ENCODE measurements around the gene CCDC175.

Gene CCDC175

DNA sequence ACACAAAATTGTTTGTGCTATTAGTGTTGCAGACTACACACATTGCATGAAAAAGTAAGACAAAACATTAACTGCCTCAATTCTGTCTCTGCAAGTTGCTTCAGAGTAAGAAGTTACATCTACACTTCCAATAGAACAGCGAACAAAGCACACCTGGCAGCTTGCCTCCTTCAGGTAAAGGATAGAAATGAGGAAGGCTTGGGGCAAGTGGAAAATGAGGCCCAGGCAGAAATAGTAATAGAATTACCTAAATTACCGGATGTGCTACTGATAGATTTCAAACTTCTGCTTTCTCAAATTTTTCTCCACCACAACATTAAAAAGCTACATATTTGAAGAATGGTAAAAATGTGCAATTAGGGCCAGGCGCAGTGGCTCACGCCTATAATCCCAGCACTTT is 37.7 kb downstream of the CCDC175 start:
- DNase-seq (ENCODE audit: low read depth) = no peak

- DNase-seq (ENCODE audit: low read depth) = no peak
These were observed 39.1 kb downstream of the CCDC175 start for GRCh38 chr14:59537476-59537875.

- no peak for DNase-seq (ENCODE audit: low read depth)
These were observed 42.1 kb downstream of the CCDC175 start for GRCh38 chr14:59534361-59534987.

GRCh38 chr14:59532419-59532818 is 44.2 kb downstream of the CCDC175 start:
- no peak for DNase-seq (ENCODE audit: low read depth)

DNA sequence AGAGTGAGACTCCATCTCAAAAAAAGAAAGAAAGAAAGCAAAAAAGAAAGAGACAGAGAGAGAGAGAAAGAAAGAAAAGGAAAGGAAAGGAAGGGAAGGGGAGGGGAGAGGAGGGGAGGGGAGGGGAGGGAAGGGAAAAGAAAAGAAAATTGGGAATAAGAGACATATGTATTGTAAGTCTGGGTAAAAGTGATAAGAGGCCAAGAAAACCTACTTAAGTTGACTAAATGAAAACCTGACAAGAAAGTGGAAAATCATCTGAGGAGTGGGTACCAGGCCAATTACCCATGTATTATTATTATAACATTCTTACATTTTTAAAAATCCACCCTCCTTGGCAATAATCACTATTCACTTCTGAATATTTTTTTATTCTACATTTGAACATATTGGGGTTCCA is 46.3 kb downstream of the CCDC175 start:
- no peak for DNase-seq (ENCODE audit: low read depth)

- no peak for DNase-seq (ENCODE audit: low read depth)
These were observed 47.4 kb downstream of the CCDC175 start for GRCh38 chr14:59529189-59529588.

- DNase-seq (ENCODE audit: low read depth) = no peak
These were observed 56.4 kb downstream of the CCDC175 start for GRCh38 chr14:59520224-59520623.

DNA sequence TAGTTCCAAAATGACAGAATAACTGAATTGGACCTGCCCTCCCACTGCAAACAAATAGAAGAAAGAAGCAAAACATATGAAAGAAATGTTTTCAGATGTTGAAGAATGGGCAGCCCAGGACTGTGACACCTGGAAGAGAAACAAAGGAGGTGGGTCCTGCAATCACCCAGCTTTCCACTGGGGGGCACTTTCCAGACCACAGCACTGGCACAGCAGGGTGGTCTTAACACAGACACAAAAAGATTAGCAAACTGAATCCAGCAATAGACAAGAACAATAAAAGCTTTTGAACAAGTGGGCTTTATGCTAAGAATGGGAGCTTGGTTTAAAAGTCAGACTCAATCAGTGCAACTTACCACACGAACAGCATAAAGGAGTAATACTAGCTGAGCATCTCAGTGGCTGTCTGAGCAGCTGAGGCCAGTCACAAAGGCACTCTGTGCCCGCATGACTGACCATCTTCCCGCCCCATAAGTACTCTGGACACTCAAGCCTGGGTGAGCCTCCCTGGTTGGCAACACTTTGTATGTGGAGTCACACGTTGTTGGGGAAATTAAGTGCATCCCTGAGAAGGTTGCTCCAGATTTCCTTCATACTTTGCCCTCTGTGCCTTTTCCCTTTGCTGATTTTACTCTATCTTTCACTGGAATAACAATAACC is 64.6 kb downstream of the CCDC175 start:
- DNase-seq (ENCODE audit: low read depth) = no peak

- DNase-seq (ENCODE audit: low read depth) = no peak
These were observed 65.6 kb downstream of the CCDC175 start for GRCh38 chr14:59510966-59511365.

DNA sequence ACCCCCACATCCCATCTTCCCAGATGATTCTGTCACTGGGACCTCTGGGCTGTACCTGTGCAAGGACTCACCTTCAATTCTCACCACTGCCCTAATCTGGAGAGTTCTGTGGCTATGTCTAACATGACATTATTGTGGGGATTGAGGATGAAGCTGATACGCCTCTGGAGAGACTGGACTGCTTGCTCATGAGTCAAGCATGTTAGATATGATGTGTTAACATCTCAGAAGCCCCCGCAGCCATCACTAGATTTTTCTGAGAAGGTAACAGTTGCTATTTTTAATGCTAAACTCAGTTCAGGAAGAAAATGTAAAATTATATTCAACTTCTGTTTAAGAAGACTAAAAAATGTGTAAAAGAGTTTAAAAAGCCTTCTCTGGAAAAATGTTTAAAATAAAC is 66.6 kb downstream of the CCDC175 start:
- no peak for DNase-seq (ENCODE audit: low read depth)

- DNase-seq (ENCODE audit: low read depth) = no peak
These were observed 67.5 kb downstream of the CCDC175 start for GRCh38 chr14:59509101-59509500.

DNA sequence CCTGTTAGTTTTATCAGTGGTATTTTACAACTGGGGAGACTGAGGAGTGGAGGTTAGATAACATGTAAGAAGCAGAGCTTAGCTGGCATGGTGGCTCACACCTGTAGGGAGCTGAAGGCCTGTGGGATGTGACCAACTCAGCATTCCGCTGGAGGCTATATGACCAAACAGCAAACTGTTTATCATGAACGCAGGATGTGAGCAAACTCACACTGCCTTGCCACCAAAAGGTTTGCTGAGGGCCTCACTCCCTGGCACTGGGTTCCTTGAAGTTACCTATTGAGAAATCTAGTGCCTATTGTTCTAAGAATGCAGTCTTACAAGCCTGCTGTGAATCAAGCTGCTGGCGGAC is 68.9 kb downstream of the CCDC175 start:
- no peak for DNase-seq (ENCODE audit: low read depth)

DNA sequence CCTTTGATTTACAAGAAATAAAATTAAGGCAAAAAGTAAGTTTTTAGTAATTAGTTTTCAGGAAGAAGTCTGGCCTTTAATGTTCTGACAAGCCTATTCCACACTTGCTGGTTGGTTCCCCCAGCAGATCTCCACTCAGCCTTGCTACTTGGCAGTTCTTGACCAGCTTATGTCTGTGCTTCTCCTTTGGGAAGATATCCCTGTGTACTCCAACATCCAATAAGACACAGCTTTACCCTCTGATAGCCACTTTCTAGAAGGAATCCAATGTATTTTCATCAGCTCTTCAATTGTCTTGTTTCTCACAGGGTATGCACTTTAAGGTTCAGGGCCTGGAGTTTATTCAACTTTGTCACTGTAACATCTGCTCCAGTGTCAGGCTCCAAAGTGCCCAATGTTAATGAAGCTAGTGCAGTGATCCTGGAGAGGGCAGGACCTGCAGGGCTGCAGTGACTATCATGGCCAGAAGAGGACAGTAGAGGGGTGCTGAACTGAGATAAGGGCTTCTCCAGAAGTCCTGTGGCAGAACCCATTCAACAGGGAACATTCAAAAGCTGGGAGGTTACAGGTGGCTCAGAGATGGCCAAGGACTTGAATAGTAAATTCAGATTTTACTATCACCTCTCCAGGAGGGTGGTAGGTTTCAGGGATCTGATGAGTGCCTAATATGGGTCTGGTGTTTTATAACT is 69.4 kb downstream of the CCDC175 start:
- no peak for DNase-seq (ENCODE audit: low read depth)

DNA sequence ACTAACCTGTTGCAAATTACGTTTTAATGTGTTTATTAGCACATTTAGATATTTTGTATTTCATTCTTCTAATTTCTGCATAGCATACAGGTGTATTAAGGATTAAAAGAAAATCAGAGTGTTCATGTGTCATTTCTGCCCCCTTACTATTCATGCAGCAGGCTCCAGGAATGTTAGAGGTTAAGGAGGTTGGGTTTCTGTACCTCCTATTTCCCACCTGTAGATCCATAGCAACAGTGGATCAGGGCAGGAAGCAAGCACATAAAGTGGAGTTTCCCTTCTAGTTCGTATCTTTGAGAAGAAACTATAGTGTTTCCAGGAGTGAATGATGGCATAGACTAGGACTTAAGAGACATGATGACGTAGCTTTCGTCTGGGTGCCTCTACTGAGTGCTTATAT is 73.4 kb downstream of the CCDC175 start:
- DNase-seq (ENCODE audit: low read depth) = no peak

GRCh38 chr14:59500732-59501131 is 75.9 kb downstream of the CCDC175 start:
- DNase-seq (ENCODE audit: low read depth) = no peak

DNA sequence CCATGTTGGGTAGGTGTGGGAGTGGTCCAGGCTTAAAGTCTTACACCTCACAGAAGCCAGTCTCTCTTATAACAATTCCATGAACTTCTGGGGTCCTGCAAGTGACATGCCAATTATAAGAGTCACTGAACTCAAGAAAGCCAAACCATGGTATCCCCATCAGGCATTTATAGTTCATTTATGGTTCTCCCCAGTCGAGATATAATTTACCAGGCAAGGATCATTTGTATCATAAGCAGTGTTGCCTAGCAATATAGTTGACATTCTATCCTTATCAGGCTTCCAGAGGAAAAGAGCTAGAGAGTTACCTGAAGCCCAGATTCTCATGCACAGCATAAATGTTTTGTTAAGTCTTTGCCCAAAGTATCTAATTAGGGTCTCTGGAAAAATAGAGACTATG is 84.2 kb downstream of the CCDC175 start:
- DNase-seq (ENCODE audit: low read depth) = no peak

GRCh38 chr14:59490756-59491155 is 85.9 kb downstream of the CCDC175 start:
- DNase-seq (ENCODE audit: low read depth) = no peak

- peak; percentile 16 for DNase-seq (ENCODE audit: low read depth)
These were observed 91.9 kb downstream of the CCDC175 start for GRCh38 chr14:59484639-59485175.

GRCh38 chr14:59483819-59484638 is 92.6 kb downstream of the CCDC175 start, which contains the start of the genes JKAMP and L3HYPDH:
Gene JKAMP, plus strand, starts transcription at chr14:59484517. Its CDS starts 73 bp downstream, at chr14:59484590.
Gene L3HYPDH, minus strand, starts transcription at chr14:59484408. Its CDS starts 92 bp downstream, at chr14:59484316.
- peak; percentile 74 for DNase-seq (ENCODE audit: low read depth)

GRCh38 chr14:59483363-59483762 is 93.2 kb downstream of the CCDC175 start:
- peak; percentile 25 for DNase-seq (ENCODE audit: low read depth)

DNA sequence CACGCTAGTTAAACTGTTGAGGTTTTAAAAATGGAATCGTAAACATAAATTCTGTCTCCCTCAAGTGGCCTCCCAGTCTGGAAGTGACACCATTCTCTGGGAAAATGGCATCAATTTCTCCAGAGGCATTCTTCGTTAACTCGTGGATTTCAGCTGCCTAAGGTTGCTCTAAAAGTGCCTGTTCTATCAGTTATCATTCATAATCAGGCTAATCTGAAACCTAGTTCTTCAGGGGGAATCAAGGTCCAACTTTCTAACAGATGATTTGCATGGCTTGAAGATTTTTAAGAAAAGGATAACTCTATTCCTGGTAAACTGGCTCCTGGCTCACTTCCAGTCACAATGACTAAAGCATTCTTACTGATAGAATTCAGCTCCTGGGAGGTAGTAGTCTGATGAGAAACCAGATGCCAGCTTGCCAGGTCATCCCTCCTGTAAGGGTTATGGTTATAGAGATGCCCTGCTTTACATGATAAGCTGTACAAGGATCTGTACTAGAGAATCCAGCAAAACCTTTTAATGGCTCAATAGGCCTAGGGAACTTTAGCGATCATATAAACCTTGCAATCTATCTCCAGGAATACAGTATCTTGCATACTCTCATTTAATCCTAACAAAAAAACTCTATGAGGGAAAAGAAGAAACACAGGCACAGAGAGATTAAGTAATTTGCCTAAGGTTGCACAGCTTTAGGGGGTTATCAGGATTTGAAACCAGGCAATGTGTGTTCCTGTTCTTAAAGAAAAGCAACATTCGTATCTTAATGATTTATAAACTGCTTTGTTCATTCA is 93.9 kb downstream of the CCDC175 start:
- peak; percentile 89 for DNase-seq (ENCODE audit: low read depth)

All from HS-5 (cell line).